Measurements from ENCODE around the gene BRD4.
"Not testable (repeated sequence)": the region's sequence is repeated elsewhere in the genome, so short reads cannot be mapped to it uniquely, and the experiment has no call there.

The BRD4 gene

DNA sequence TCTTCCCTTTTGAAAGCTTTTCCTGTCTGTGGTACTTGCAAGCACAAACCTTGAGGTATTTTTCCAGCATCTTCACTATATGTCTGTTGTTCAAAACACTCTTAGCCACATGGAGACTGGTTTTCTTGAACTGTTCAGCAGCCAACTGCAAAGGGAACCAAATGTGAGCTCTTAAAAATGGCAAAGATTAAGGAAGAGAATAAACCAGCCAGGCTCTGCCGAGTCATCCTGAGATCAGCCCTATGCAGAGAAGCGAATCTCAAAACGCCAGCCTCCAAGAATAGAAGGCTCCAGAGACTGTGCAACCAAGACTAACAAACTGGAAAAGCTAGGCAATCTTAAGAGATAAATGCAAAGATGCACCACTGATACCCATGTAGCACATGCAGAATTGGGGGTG, 26.6 kb upstream of the BRD4 start:
- no peak for DNase-seq

DNA sequence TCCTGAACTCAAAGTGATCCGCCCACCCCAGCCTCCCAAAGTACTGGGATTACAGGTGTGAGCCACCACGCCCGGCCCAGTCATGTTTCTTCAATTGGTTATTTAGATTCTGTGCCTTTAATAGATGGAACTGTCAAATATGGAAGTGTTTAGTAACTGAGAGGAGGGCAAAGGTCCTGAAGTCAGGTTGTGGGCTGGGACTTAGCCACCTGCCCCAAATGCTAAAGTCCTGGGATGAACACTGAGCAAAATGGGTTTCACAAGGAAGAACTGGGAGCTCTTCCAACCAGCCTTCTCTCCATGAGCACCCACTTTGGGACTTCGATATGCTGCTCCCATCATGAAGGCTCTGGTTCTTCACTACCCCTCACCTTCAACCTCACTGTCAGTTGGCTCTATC, 25.6 kb upstream of the BRD4 start:
- no peak for DNase-seq

DNA sequence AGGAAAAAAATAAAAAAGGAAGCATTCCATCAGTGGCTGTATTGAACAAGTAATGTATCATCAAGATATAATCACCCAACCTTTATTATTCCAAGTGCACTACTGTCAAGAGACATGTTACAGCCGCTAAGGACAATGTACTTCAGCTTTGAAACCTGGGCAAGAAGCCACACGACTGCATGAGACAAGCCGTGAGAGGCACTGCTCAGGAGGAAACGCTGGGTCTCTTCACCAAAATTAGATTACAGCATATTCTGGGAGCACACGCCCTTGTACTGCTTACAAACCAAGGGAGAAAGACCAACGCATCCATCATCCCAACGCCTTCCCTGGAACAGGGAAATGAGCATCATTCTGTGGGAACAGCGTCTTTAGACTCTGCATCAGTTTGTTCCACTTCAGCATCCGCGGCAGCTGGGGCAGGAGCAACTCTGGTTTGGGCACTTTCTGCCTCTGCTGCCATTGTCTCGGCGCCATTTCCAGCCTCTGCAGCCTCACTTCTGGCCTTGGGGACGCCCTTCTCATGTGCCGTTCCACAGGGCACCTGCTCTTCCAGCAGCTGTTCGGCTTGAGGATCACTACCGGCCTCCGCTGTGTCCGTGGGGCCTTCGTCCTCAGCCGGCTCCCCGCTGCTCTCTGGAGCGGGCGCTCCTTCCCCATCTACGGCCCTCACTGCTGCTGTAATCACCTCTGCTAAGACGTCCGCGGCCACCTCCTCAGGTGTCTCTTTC, 22.4 kb upstream of the BRD4 start:
- no peak for DNase-seq

DNA sequence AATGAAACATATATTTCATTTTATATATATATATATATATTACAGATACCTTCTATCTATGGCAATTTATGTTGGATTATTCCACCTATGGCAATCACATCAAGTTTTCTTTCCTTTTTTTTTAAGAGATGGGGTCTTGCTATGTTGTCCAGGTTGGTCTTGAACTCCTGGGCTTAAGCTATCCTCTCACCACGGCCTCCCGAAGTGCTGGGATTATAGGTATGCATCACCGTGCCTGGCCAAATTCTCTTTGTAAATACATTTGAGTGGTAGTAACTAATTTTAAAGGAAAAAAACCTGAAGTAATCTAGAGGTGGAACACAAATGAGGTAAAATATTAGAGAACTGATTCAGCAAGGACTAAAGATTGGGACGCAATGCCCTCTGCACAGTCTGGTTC, 21.6 kb upstream of the BRD4 start:
- DNase-seq: no peak

DNA sequence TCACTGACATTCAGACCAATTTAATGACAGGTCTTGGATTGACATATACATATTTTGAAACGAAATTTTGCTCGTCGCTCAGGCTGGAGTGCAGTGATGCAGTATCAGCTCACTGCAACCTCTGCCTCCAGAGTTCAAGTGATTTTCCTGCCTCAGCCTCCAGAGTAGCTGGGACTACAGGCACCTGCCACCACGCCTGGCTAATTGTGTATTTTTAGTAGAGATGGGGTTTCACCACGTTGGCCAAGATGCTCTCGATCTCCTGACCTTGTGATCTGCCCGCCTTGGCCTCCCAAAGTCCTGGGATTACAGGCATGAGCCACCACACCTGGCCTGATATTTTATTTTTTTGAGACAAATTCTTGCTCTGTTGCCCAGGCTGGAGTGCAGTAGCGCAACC, 20.2 kb upstream of the BRD4 start:
- not testable (repeated sequence) for DNase-seq

DNA sequence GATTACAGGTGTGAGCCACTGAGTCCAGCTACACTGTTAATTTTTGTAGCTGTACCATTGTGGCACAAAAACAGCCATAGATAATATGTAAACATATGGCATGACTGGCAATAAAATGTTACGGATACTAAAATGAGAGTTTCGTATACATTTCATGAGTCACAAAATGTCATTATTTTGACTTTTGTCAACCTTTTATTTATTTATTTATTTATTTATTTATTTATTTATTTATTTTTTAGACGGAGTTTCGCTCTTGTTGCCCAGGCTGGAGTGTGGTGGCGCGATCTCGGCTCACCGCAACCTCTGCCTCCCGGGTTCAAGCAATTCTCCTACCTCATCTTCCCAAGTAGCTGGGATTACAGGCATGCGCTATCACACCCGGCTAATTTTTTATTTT, 9.0 kb upstream of the BRD4 start:
- DNase-seq: not testable (repeated sequence)

DNA sequence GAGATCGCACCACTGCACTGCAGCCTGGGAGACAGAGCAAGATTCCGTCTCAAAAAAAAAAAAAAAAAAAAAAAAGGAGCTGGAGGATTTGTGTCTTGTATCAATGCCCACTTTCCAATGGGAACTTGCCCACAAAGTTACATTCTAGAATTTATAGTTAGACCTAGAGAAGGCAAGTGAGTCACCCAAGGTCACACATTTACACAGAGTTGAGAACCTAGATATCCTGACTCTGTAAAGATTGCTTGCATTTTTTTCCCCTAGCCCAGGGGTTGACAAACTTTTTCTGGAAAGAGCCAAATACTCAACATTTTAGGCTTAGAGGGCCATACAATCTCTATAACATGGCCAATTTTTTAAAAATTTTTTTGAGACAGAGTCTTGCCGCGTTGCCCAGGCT, 7.7 kb upstream of the BRD4 start:
- no peak for DNase-seq

DNA sequence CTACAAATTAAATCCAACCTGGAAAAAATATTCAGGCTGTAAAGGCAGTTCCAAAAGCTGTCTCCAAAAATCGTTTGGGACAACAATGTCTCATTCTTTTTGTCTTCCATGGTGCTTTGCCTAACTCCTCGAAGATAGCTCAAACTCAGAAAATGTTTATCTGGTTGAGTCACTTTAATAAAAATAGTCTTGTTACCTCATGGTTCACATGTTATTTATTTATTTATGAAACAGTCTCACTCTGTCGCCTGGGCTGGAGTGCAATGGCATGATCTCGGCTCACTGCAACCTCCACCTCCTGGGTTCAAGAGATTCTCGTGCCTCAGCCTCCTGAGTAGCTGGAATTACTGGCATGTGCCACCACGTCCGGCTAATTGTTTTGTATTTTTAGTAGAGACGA, 4.9 kb upstream of the BRD4 start:
- no peak for DNase-seq

DNA sequence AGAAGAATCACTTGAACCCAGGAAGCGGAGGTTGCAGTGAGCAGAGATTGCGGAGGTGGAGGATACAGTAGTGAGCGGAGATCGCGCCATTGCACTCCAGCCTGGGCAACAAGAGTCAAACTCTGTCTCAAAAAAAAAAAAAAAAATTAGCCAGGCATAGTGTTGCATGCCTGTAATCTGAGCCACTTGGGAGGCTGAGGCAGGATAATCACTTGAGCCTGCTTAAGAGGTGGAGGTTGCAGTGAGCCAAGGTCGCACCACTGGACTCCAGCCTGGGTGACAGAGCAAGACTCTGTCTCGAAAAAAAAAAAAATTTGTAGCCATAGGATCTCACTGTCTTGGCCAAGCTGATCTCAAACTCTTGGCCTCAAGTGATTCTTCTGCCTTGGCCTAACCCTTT, 3.7 kb upstream of the BRD4 start:
- DNase-seq: not testable (repeated sequence)

DNA sequence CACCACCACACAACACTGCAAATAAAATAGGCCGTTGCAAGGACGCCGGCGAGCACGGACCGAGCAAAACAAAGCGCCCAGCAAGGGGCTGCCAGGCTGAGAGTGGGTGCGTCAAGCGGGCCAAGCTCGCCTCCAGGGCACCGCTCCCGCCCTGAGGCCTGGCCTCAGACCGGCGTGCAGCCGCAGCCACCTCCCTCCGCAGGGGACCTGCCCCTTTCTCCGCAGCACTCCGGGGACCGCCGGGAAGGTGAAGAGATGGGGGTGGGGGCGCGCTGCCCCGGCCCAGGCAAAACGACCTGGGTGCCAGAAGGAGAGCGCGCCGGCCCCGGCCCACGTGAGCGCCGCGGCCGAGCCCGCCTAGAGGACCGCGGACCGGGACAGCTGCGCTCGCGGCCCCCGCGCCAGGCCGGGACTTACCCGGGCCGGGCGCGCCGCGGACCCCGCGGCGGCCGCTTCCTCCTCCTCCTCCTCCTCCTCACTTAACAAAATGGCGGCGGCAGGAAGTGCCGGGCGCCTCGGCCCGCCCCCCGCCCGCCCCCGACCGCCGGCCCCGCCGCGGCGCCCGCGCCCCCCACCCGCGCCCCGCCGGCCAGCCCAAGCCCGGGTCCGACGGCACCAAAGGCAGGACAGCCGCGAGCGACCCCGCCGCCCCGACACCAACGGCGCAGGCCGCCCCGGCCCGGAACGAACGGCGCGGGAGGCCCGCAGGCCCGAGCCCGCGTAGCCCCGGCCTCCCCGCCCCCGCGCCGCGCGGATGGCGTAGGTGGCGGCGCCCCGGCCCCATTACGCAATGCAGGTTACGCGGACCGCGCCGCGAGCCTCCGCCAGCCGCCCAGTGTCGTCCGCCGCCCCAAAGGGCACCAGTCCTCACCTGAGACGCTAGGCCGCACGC, 674 bp downstream of the BRD4 start:
- peak; percentile 76 for DNase-seq

DNA sequence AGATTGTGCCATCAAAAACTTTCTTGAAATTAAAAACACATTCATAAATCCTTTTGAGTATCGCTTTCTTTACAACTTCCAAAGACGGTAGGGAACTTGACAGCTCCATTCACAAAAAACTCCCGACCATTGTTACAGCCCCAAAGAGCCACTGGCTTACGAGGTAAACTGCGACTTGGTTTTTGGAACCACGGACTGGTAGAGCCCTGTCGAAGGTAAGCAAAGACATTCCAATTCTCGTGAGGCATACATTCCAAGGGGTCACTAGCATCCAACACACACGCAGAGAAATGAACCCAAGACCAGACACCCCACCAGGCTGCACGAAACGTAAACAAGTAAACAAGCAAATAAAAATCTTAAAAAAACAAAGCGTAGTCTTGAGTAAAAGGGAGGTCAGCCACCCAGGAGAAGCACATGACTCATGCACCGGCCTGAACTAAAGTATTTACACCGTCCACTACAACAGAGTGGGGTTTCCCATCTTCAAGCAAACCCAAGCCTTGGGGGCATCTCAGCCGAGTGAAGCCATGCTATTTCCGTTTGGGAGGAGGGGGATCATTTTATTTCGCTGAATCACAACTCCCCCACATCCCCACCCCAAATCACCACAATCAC, 1.4 kb downstream of the BRD4 start:
- DNase-seq: no peak

DNA sequence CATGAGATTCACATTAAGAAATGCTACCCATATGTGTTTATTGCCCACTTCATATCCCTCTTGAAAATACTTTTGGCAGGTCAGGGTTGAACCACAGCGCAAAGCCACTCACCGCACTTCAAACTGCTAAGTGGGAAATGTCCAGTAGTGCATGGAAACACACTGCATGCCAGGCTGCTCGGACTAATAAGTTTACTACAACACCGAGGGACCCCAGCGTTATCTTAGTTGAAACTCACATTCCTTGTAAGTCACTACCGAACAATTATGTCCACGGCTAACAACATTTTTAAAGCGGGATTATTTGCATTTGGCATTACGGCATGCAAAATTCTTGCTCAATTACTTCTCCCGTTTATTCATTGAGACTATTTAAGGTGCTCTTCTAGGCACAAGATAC, 4.0 kb downstream of the BRD4 start:
- DNase-seq: no peak

DNA sequence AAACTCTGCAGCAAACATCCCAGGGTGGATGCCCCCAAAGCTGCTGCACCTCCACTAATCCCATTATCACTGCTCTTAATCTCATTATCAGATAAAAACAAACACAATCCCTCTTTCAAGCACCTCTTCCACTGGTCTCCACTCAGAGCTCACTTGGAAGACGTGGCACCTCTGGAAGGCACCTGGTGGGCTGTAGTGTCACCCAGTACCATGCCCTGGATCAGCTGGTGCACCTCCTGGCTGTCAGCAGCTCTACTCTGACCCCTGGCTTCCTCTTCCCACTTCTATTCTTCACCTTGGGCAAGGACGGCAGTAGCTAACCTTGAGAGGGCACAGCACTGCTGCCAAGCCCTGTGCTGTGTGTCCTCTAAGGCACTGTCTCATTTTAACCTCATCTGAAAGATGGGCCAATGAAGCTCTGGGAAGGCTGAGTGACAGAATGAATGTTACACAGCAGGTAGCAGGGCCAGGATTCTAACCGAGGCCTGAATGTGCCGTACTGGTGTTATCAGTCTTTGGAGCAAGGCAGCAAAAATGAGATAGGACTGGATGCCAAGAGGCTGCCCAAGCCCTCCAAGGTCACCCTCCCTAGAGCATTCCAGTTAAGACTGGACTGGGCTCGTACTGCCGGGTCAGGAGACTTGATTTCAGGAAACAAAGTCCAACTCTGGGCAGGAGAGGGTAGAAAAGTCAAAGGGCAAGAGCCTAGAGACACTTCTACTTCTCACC, 7.4 kb downstream of the BRD4 start:
- DNase-seq: no peak

DNA sequence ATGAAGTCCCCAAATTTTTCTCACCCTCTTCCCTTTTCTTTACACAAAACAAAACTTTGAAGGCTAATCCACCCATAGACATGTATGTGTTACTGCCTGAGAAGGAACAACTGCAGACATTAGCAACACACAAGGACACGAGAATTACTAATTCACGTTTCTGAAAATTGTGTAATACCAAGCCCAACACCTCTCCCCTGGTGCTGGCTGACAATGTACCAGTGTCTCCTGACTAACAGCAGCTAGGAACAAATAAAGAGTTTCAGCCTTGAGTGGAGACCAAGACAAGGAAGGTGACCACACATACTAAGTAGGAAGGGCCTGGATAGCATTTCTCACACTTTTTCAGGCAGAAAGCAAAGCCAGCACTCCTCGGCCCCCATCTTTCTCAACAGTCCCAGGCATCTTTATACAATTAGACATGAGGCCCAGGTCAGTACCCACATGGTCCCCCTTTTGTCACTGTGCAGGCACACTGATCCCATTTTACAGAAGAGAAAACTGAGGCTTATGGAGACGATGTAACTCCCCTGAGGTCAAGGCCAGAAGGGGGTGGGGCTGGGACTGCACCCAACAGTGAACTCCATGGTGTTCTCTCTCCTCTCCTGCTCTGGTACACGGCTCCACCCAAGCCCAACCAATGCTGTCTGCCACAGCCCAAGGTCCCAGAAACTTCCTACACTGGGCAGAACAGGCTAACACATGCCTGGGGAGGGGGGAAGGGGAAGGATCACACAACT, 8.7 kb downstream of the BRD4 start:
- no peak for DNase-seq

DNA sequence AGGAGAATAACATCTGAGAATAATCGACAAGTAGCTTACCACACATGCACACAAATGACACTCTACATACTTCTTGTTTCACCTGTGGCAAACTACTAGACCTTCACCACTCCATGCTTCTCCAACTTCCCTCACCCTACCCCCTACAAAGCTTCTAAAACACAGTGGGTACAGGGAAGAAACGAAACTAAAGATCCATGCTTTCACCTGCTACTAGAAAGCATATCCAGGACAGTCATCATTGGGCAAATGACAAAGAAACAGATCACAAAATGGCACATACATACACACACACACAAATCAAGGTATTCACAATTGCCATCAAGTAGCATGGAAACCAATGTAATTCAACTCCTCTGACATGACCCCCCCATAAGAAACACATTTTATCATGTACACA, 10.6 kb downstream of the BRD4 start:
- DNase-seq: no peak

DNA sequence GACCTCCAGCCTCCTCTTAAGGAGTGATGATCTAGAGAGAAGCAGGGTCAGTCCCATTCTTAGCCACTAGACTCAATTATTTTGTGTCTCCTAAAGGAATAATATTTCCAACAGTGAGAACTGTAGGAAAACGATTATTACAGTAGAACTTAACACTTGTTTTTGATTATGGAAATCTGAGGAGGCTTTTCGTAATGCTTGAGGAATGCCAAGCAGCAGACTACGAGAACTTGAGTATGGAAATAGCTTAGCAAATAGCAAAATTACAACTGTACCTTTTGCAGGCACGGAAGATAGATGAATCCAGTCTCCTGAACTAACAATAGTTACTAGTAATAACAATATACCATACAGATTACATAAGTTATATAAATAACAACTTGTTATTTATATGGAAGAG, 12.2 kb downstream of the BRD4 start:
- DNase-seq: no peak

DNA sequence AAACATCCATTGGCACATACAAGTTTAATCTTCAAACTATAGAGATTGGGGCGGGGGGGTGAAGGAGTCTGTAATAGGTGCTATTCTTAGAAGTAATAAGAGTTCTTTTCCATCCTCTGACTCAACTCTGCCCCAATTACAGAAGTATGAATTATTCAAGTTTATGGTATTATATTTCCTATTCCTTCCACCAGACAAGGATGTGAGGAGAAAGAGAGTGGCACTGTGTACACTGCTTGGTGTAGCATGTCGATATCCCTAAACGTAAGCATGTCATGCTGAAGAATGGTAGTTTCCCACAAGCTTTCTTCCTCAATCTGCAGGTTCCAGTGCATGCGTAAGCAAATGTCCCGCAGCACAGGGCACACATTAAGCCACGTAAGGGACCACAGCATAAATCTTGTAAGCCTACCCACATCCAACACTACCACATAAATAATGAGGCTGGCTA, 14.1 kb downstream of the BRD4 start:
- DNase-seq: no peak

DNA sequence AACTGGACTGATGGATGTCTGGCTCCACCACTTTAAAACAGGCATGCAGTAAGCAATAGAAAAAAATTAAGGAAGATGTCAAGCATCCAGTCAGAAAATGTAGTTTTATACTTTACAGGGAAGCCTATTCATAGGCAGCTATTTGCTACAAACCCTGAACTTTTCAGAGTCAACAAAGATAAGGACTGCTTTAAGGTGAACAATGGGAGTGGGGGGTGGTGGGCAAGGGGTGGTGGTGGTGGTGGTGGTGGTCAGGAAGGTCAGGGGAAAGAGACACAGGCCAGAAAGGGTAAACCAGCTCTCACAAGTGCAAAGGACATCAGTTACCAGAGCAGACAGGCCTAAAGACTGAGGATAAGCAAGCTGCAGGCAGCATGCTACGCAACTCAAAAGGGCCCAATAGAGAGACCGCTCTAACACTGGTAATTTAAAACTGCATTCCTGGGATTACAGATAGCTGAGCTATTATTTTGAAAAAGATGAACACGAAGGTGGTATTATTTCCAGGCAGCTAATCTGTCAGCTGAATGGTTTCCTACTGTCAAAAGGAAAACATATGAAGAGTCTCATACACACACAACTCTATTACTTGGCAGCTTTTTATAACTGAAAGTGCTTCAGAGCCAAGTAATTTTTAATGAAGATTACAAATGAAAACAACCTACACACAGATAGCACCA, 14.8 kb downstream of the BRD4 start:
- DNase-seq: no peak

DNA sequence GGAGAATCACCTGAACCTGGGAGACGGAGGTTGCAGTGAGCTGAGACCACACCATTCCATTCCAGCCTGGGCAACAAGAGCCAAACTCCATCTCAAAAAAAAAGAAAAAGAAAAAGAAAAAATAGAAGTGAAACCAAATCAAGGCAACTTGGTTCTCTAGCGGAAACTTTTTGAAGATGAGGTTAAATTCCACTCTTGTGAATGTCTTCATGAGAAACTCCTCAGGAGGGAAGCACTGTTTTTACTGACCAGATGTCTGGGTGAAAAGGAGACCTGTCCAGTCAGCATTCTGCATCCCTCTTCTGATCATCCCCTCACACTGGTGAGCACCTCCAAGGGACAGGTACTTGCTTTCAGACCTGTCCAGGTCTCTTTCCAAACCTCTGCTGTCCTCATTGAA, 15.8 kb downstream of the BRD4 start:
- DNase-seq: no peak

DNA sequence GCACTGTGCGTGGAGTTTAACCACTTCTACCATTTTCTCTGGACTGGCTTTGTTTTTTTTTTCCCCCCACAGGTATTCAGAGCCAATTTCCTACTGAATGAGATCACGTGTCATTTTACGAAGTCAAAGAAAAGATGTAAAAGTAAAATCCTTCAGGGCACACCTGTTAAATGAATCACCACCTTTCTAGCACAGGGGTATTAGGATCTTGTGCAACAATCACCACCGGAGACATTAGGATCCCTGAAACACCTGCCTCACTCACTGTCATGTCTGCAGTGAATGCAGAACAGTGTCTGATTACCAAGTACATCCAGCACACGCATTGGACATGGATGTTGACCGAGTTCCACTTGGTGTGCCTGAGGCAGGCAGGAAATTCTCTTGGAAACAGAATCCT, 17.2 kb downstream of the BRD4 start:
- no peak for DNase-seq

DNA sequence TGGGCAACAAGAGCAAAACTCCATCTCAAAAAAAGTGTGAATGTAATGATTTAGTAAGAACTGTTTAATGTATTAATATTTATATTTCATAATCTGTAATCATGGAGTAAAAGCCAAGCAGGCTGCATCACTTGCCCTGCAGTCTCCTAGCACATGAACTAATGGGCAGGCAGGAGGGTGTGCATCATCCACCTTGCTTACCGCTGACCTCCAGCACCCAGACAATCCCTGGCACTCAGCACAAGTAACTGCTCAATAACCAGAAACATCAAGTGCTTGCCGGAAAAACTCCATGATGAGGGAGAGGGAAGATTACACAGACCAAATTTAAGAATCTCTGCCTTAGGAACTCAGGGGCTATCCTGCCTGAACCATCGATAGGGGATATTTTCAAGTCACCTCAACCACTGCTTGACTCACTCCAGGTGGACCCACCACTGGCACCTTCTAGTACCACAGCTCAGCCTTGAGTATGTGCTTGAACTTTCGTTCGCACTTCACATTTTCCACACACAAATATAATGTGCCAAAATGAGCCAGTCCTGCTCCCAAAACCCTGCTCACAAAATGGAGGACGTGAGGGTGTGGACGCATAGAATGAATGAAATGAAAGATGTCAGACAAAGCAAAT, 18.6 kb downstream of the BRD4 start:
- DNase-seq: no peak

Data from stimulated activated CD8-positive, alpha-beta memory T cell treated with anti-CD3 and anti-CD28 coated beads, Interleukin-4, amount 100 ng/mL, for 48 hours (primary cell).